HTR-8/SVneo (cell line): ENCODE measurements around the gene TEDC1.

Experiments
- DNase-seq: peaks from one replicate; pipeline ENCODE4 v3.0.0; 2011; ENCODE audit warnings: low spot score, mixed read lengths; ENCODE audit not compliant: insufficient read length
- FAIRE-seq: peaks from 2 replicates; lab custom pipeline; 2011; peaks lifted over from hg19 to GRCh38; lab: Jason Lieb, UNC

Gene TEDC1

DNA sequence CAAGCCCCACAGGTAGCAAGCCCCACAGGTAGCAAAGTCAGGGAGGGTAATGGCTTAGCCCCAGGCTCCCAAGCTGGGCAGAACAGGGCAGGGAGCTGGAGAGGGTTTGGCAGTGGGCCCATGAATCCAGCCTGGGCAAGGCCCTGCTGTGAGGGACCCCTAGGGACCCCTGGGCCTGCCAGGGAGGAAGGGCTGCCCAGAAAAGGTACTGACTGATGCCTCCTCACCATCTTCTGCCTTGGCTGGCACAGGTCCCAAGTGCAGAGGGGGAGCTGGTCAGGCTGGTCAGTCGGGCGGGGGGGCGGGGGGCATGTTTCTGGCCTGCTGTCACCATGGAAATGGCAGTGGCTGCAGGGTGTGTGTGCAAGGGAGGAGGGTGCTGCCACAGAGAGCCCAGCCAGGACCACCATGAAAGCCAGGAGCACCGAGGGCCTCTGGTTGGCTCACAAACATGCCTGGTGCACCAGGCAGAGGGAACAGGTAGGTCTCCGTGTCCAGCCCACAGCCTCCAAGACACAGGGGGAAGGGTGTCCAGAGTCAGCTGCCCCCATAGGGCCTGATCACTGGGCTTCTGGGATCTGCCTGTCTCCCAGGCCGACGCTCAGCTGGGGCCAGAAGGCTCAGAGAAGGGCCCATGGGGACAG is 17.9 kb upstream of the TEDC1 start:
- DNase-seq (no peak), FAIRE-seq (no peak)

GRCh38 chr14:105473677-105474482 is 17.2 kb upstream of the TEDC1 start:
- peak; percentile 81 for DNase-seq
- FAIRE-seq, result peak; percentile 73

DNA sequence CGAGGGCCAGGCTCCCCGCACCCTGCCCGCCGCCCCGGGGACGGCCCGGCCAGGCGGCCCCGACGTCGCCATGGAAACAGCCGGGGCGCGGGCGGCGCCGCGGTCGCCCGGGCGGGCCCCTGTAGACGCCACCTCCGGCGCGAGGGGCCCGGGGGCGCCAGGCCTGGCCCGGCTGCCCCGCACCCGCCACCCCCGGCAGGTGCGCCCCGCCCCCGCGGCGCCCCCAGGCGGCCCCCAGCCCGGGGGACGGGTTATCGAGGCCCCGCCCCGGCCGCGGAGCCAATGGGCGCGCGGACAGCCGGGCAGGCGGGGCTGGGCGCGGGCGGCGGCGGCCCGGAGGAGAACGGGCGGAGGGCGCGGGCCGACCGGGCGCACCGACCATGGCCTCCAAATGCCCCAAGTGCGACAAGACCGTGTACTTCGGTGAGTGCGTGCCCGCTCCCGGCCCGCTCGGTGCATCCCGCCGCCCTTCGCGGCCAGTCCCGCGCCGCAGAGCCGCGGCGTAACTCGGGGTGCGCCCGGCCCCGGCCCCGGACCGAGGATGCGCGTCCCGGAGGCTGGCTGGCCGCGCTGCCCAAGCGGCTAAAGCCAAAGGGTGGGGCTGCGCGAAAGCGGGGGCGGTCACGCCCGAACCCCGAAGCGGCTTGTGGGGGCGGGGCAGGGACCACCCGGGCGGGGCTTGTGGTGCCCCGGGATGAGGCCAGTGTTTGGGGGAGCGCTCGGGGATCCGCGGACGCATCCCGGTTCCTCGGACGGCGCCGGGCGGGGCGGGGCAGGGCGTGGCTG is 16.4 kb upstream of the TEDC1 start, which contains the start of gene CRIP2:
TSS of gene CRIP2 (plus strand) at position 339 of the 786 bp plus-strand sequence. CDS start at position 381, 42 bp downstream.
- FAIRE-seq, result peak; percentile 77

DNA sequence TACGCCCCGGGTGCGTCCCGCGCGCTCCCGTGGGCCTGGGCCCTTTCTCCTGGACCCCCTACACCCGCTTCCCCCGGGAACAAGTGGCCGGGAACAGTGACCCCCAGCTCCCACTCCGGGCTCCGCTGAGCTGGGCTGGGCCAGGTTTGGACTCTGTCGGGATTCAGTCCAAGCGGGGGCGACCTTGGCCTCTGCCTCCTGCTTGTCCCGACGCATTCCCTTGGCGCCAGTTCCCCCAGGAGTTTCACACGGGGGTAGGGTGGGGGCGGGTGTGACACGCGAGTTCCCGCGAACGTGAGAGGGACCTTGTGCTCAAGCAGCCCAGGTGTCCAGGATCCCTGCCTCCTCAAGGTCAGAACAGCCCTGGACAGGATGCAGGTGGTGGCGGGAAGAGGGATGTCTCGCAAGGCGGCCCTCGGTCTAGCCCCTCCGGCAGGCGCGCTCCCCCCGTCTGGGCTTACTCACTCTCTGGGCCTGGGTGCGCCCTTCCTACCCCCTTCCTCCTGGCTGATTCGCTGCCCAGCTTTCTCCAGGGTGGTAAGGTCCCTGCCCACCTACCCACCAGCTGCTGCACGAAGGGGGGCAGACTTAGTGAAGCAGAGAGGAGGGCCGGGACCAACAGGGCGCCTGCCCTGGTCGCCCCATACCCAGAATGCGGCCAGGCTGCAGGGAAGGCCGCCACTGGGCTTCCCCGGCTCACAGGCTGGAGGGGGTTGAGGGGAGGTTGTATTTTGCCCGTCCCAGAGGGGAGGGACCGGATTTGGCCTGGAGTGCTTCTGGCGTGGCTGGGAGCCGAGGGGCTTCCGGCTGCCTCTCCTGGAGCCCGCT is 15.6 kb upstream of the TEDC1 start:
- DNase-seq (no peak), FAIRE-seq (peak; percentile 23)

More for the DNA sequence above, 16.4 kb upstream of the TEDC1 start, which contains the start of gene CRIP2:
- DNase-seq, result peak; percentile 57

DNA sequence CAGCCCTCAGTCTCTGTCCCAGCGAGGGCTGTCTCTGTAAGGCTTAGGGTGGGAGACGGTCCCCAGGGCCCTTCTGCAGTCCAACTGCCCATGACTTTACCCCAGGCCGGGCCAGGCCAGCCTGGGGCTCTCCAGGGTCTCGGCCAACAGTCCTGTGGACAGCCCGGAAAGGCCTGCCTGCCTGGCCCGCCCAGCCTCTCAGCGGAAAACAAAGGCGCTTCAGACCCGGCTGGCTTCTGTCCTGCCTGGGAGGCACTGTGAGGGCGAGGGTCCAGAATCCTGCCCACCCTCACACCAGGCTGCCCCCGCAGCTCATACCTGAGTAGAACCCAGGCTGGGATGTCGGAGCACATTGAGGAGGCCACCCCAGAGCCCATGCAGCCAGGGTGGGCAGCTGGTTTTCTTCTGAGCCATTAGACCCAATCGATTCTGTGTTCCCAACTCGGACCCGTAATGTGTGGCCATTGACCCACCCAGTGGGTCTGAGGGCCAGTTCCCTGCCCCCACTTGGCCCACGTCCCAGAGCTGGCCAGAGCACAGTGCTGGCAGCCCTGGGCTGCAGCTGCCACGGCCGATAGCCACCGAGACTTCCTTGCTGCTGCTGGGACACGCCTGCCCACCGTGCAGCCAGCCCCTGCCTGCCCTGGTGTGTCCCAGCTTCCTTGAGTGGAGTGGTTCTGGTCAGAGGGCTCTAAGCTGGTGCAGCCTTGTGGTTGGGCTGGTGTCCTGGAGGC is 14.8 kb upstream of the TEDC1 start:
- DNase-seq (no peak), FAIRE-seq (peak; percentile 9)

DNA sequence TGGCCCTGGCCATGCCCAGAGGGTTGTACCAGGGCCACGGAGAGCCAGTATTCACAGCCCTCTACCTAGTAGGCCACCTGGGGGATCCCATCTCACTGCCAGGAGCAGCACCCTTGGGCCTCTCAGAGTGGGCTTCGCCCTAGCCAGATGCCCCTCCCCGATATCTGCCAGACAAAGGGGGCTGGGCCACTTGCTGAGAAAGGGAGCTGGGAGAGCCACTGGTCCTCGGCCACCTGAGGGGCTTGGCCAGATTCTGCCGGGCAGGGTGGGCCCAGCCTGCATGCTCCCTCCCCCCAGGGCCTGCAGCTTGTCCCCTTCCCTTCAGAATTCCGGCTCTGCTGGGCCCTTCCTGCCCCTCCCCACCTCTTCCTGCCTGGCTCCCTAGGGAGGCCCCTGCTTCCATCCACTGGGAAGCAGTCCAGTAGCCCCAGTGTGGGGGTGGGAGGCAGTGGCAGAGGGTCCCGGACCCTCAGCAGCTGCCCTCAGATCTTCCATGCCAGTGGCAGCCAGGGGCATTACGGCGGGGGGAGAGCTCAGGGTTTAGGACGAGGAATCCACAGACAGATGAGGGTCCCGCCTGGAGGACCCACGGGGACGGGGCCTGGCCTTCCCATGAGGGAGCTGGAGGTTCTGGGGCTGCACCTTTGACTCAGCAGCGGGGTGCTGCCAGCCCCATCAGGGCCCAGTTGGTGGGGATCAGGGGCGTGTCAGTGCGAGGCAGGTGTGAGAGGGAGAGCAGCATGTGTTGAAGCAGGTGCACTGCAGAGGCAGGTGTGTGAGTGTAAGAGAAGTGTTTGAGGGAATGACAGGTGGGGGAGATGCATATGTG is 14.0 kb upstream of the TEDC1 start:
- no peak for DNase-seq
- no peak for FAIRE-seq

GRCh38 chr14:105477660-105478397 is 13.2 kb upstream of the TEDC1 start:
- FAIRE-seq (peak; percentile 87), DNase-seq (no peak)

DNA sequence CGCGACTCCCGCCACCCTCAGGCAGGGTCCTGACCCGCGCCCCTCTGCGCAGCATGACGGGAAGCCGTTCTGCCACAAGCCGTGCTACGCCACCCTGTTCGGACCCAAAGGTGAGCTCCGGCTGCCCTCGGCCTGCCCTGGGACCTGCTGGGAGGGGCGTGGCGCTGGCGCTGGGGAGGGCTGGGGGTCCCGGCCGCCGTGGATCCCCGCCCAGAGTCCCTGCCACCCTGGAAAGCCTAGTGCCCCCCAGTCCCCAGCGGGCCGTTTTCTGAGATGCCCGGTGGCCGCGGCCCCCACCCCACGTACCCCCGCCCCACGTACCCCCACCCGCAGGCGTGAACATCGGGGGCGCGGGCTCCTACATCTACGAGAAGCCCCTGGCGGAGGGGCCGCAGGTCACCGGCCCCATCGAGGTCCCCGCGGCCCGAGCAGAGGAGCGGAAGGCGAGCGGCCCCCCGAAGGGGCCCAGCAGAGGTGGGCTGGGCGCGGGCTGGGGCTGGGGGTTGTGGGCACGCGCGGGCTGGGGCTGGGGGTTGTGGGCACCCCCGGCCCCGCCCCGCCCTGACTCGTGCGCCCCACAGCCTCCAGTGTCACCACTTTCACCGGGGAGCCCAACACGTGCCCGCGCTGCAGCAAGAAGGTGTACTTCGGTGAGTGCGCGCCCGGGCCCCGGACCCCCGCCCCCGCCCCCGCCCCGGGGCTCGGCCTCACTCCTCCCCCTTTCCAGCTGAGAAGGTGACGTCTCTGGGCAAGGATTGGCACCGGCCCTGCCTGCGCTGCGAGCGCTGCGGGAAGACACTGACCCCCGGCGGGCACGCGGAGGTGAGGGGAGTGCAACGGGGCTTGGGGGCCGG is 12.4 kb upstream of the TEDC1 start:
- DNase-seq (no peak), FAIRE-seq (no peak)

DNA sequence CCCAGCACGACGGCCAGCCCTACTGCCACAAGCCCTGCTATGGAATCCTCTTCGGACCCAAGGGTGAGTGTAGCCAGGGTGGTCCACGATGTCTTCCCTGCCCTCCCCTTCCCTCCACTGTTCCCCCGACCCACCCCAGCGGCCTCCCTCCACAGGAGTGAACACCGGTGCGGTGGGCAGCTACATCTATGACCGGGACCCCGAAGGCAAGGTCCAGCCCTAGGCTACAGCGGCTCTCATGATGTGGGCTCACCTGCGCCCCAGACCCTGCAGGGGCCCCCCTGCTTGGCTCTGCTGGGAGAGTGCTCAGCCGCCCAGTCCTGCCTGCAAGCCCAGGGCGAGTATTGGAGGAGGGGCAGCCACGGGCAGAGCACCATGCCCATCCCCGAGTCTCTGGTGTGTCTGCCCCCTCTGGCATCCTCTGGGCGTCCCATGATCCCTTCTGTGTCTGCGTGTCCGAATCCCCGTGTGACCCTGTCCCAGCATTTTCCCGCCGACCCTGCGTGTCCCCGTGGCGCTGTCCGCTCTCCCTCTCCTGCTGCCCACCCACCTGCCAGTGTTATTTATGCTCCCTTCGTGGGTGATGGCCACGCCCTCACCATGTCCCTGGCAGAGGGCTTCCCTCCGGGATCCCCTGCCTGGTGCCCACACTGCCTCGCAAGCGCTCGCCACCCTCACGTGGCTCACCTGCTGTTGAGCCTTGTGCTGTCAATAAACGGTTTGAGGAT is 11.5 kb upstream of the TEDC1 start:
- FAIRE-seq, result no peak
- DNase-seq, result no peak

- DNase-seq (no peak), FAIRE-seq (no peak)
These were observed 10.8 kb upstream of the TEDC1 start for GRCh38 chr14:105480199-105480746.

DNA sequence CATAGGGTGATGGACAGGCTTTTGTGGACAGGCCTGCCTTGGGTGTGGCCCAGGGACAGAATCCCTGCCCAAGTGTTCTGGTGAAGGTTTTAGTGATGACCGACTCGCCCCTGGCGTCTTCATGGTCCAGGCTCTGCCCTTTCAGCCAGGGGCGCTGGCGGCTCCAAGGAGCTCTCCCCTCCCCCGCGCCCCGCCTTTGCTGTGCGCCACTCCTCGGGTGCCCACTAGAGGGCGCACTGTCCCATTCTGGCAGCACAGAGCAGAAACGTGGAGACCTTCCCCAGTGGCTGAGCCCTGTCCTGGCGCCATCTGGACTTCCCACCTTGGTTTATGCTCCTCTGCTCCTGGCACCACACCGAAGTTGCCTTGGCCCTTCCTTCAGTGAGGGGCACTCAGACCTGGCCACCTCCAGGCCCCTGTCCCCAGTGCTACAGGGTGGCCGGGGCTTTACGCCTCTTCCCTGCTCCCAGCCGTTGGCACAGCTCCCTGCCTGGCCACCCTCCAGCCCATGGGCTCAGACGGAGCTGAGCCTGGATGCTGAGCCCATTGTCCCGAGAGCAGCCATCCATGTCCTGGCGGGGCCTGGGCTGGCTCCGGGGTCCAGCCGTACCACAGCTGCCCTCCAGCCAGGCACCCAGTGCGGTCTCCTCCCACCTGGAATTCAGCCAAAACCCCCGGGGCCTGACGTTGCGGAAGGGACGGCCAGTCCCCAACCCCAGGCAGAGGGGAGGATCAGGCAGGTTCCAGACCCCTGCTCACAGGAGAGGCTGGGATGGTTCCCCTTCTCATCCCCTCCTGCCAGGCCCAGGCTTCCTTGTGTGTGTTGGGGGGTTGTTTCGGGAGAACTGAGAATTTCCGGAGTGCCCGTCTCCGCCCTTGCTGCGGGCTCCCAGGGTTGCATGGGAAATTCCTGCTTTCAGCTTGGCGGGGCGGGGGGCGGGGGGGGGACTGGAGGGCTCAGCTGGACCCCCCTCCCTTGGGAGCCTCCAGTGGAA is 9.9 kb upstream of the TEDC1 start:
- DNase-seq, result peak; percentile 92
- peak; percentile 87 for FAIRE-seq

- FAIRE-seq, result peak; percentile 99
- peak; percentile 94 for DNase-seq
These were observed 9.1 kb upstream of the TEDC1 start for GRCh38 chr14:105481886-105482457.

DNA sequence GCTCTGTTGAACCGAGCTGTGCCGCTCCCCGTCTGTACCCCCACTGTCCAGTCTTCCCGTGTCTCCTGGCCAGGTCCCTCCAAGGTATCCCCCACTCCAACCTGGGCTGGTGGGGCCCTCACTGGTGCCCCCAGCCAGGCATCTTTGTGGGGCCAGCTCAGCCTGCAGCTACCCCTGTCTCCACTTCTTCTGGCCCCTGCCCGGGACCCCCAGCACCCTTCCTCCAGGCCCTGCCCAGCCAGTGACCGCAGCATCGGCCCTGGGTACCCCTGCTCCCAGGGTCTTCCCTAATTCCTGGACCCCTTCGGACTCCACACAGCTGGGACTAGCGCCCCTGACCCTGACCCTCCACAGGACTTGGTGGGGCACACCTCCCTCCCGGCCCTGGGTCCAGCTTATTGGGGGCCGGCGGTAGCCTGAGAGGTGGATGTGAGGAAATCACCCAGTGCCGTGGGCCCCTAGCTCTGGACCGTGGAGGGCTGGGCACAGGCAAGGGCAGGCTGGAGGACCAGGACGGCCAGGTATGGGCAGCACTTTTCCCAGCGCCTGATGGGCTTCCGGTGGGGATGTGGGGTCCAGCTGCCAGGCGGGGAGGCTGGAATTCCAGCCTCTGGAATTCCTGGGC is 8.4 kb upstream of the TEDC1 start:
- no peak for DNase-seq
- no peak for FAIRE-seq
